Breast epithelium (tissue), 4 donors: Measurements from ENCODE around the gene GCNT4. TPM values are rescaled to one million over a fixed set of nuclear protein-coding genes. Genes with fewer than 3 reads are reported as not detected.

ENCODE experiments used
- DNase-seq, 2 donors: peaks; one replicate each; pipeline ENCODE4 v3.0.0-alpha.2; 2019; ENCODE audit warnings: low spot score in 2 of 2
- H3K27ac ChIP-seq, 2 donors: fragments of 200-600 bp; sonication (generic) in 1 of 2; one replicate each; pipeline ENCODE4 v1.5.1; 2016 to 2019; ENCODE audit warnings: mild to moderate bottlenecking in 1 of 2
- H3K27me3 ChIP-seq, 2 donors: fragments of 200-600 bp; sonication (generic) in 1 of 2; one replicate each; pipeline versions ENCODE4 v1.5.1 to v1.6.0; 2017 to 2019; ENCODE audit warnings: control low read depth in 1 of 2, mild to moderate bottlenecking in 1 of 2
- H3K36me3 ChIP-seq: fragments of 200-600 bp; one replicate; pipeline ENCODE4 v1.5.1; 2019
- H3K4me1 ChIP-seq, 2 donors: fragments of 200-600 bp; sonication (generic); one replicate each; pipeline ENCODE4 v1.5.1; 2016 to 2019; ENCODE audit warnings: control low read depth in 1 of 2
- H3K4me3 ChIP-seq, 3 donors: fragments of 200-600 bp; sonication (generic); 1 replicate in 2 of 3; 2 replicates in 1 of 3; pipeline ENCODE4 v1.5.1; 2016 to 2019; ENCODE audit warnings: mild to moderate bottlenecking in 3 of 3, moderate library complexity in 2 of 3
- H3K9me3 ChIP-seq, 2 donors: fragments of 200-600 bp; sonication (generic) in 1 of 2; one replicate each; pipeline ENCODE4 v1.5.1; 2016 to 2019; ENCODE audit warnings: control low read depth in 1 of 2
- POLR2A ChIP-seq: fragments of 450-650 bp; IDR thresholded peaks from one replicate; pipeline ENCODE4 v1.6.1; 2016; ENCODE audit warnings: antibody characterized with exemption, mild to moderate bottlenecking, moderate library complexity
- POLR2AphosphoS5 ChIP-seq, 3 donors: sonication (generic); formaldehyde crosslinking; IDR thresholded peaks; one replicate each; pipeline ENCODE4 v1.6.1; 2017; ENCODE audit warnings: antibody characterized with exemption in 3 of 3
- intact Hi-C: fragments of 100-400 bp; cut with DNase I; formaldehyde crosslinking; loops from one replicate; pipeline ENCODE4 v1.15.1; 2023; ENCODE audit warnings: low total_unique reads
- total RNA-seq, 3 donors: library from RNA; depleted of rRNA; stranded (reverse); fragments of >200 nt; gene quantifications; one replicate each; pipeline ENCODE4 v1.1.0, GENCODE V29; 2016
- TF ChIP-seq, protein P1 (sequence below), 3 donors: fragments of 450-650 bp; IDR thresholded peaks; one replicate each; pipeline ENCODE4 v1.5.1; 2016 to 2017; ENCODE audit warnings: antibody characterized with exemption in 3 of 3, mild to moderate bottlenecking in 3 of 3, moderate library complexity in 3 of 3

The GCNT4 gene
- total RNA-seq, 3 donors from 2014 or later = 1.3 to 2.3 (median 2.3) TPM

DNA sequence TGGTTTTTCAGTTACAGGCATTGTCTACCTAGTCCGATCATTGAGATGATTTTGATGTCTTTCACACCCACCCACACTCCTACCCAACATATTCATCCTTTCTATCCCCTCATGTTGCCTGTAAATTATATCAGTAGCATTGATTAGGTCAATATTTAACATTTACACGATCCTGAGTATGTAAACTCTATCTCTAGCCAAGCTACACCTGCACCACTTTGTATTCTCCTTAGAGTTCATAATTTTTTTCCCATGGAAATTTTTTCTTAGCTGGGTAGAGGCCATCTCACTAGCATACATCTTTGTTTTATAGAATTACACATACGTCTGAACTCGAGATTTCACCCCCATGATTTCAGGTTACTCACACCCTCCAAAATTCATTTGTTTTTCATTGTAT lies 30.6 kb downstream of the GCNT4 start:
- no peak overlapping the region for H3K27ac ChIP-seq
- no peaks in the 10 kb centered on the region for H3K4me1 ChIP-seq
- DNase-seq = no peak
- no peak overlapping the region for H3K4me3 ChIP-seq
- intact Hi-C loops = loop anchor here (5.0 kb wide), 1 partner anchor 1584 kb away; no protein-coding TSS in a partner anchor
- no peaks in the 10 kb centered on the region for H3K36me3 ChIP-seq
- no peaks in the 10 kb centered on the region for H3K9me3 ChIP-seq
- H3K27me3 ChIP-seq = no peaks in the 10 kb centered on the region
- TF ChIP-seq, protein P1, sequence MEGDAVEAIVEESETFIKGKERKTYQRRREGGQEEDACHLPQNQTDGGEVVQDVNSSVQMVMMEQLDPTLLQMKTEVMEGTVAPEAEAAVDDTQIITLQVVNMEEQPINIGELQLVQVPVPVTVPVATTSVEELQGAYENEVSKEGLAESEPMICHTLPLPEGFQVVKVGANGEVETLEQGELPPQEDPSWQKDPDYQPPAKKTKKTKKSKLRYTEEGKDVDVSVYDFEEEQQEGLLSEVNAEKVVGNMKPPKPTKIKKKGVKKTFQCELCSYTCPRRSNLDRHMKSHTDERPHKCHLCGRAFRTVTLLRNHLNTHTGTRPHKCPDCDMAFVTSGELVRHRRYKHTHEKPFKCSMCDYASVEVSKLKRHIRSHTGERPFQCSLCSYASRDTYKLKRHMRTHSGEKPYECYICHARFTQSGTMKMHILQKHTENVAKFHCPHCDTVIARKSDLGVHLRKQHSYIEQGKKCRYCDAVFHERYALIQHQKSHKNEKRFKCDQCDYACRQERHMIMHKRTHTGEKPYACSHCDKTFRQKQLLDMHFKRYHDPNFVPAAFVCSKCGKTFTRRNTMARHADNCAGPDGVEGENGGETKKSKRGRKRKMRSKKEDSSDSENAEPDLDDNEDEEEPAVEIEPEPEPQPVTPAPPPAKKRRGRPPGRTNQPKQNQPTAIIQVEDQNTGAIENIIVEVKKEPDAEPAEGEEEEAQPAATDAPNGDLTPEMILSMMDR (IDR thresholded peaks at IDR 0.05) = no peak
- no peak for TF ChIP-seq POLR2AphosphoS5 (IDR thresholded peaks at IDR 0.05)
- no peak for TF ChIP-seq POLR2A

DNA sequence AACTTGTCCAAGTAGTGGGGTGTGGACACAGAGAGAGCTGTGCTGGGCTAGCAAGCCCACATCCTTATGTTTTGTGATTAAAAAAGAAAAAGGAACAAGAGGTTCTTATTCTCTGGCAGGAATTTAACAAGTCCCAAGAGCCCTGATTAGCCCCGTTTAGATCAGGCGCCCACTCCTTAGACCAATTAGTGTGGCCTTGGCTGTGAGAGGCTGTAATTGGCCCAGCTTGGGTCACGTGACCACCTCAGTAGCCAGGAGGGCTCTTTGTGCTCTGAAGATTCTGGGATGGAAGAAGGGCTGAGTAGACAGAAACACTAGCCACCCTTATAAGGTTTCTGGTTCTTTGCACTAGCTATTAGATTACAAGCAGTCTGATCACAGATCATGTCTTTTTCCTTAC lies 31.1 kb downstream of the GCNT4 start:
- Histone ChIP-seq H3K4me1 (no peaks in the 10 kb centered on the region), H3K27me3 (no peaks in the 10 kb centered on the region), H3K36me3 (no peaks in the 10 kb centered on the region), H3K27ac (no peak overlapping the region), H3K4me3 (no peak overlapping the region), H3K9me3 (no peaks in the 10 kb centered on the region)
- TF ChIP-seq POLR2A (no peak), POLR2AphosphoS5 (IDR thresholded peaks at IDR 0.05) (no peak)
- TF ChIP-seq, protein P1 (IDR thresholded peaks at IDR 0.05) = no peak
- intact Hi-C loops = loop anchor here (5.0 kb wide), 1 partner anchor 1584 kb away; no protein-coding TSS in a partner anchor
- DNase-seq = no peak

DNA sequence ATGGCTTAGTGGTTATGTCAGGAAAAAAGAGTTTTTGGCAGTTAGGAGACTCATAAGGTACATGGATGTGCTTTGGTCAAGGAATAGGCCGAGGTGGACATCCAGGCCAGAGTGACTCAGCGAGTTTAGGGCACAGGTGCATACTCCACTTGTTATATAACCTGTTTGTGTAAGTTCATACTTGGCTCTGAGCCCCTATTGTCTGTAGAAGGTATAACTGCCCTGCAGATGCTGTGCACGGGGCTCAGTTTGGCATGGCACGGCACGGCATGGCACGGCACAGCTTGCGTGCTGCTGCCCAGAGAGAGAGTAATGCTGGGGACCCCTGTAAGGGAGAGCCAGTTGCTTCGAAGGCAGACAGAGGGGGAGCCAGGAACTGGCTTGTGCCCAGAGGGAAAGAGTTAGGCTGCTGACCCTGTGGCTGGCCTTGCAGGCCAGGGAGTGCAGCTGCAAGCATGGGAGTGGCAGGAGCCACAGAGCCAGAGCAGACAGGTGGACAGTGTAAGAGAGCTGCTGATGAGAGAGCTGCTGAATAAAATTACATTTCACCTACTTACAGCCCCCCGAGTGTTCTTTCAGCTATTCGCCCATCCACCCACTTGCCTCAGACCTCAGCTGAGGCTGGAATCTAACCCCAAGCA lies 32.2 kb downstream of the GCNT4 start:
- DNase-seq = no peak
- TF ChIP-seq POLR2AphosphoS5 (IDR thresholded peaks at IDR 0.05) = no peak
- no peak for TF ChIP-seq POLR2A
- Histone ChIP-seq H3K27ac (no peak overlapping the region), H3K4me1 (no peaks in the 10 kb centered on the region), H3K4me3 (no peak overlapping the region), H3K27me3 (no peaks in the 10 kb centered on the region), H3K36me3 (no peaks in the 10 kb centered on the region), H3K9me3 (no peaks in the 10 kb centered on the region)
- intact Hi-C loops = loop anchor here (5.0 kb wide), 1 partner anchor 1583 kb away; no protein-coding TSS in a partner anchor

DNA sequence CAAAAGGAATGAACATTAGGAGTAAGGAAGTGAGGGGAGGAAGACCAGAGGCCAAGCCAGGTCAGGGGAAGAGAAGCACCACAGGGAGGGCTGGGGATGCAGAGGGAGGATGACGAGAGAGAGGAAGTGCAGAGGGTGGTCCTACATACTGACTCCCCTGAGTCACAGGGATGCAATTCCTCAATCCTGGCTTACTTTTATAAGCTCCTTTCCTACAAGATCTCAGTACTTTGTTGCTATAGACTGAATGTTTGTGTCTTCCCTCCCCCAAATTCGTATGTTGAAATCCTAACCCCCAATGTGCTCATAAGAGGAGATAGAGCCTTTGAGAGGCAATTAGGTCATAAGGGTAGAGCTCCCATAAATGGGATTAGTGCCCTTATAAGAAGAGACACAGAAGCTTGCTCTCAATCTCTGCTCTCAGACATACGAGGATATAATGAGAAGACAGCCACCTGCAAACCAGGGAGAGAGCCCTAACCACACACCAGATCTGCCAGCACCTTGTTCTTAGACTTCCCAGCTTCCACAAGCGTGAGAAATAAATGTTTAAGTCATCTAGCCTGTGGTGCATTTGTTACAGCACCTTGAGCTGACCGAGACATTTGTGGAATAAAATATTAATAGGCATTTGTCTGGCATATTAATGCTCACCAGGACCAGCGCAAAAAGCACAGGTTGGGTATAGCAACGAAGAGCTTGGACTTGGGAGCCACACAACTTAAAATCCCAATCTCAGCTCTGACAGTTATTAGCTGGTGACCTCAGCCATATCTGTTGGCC lies 33.4 kb downstream of the GCNT4 start:
- Histone ChIP-seq H3K9me3 (no peaks in the 10 kb centered on the region), H3K27me3 (no peaks in the 10 kb centered on the region), H3K4me1 (no peaks in the 10 kb centered on the region), H3K36me3 (no peaks in the 10 kb centered on the region), H3K27ac (no peak overlapping the region), H3K4me3 (no peak overlapping the region)
- TF ChIP-seq, protein P1 (IDR thresholded peaks at IDR 0.05) = no peak
- no peak for TF ChIP-seq POLR2AphosphoS5 (IDR thresholded peaks at IDR 0.05)
- no peak for TF ChIP-seq POLR2A
- no peak for DNase-seq
- intact Hi-C loops = no loop called here

DNA sequence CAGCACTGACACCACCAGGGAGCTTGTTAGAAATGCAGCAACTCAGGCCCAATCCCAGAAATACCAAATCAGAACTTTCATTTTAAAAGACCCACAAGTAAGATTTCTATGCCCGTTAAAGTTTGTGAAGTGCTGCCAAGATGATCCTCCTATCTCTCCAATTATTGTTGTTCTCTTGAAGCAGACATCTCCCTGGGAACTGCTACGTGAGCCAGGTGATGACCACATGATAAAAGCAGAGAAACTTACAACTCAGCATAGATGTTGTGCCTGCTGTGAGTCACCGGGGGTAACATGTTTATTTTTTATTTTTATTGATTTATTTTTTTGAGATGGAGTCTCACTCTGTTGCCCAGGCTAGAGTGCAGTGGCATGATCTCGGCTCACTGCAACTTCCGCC lies 34.4 kb downstream of the GCNT4 start:
- H3K36me3 ChIP-seq = no peaks in the 10 kb centered on the region
- TF ChIP-seq POLR2A (no peak), POLR2AphosphoS5 (IDR thresholded peaks at IDR 0.05) (no peak)
- TF ChIP-seq, protein P1 (IDR thresholded peaks at IDR 0.05) = no peak
- no peak overlapping the region for H3K27ac ChIP-seq
- DNase-seq = no peak
- H3K9me3 ChIP-seq = no peaks in the 10 kb centered on the region
- no peaks in the 10 kb centered on the region for H3K4me1 ChIP-seq
- H3K27me3 ChIP-seq = no peaks in the 10 kb centered on the region
- intact Hi-C loops = no loop called here
- H3K4me3 ChIP-seq = no peak overlapping the region
